GM12801 (cell line): ENCODE data around the gene RNASE11.

Experiments
- CTCF ChIP-seq: IDR thresholded peaks from one replicate; pipeline ENCODE4 v1.5.1; 2011; ENCODE audit warnings: control low read depth; ENCODE audit not compliant: insufficient read length; ENCODE audit errors: extremely low read depth

The RNASE11 gene

GRCh38 chr14:20610002-20610765, 22.4 kb upstream of the RNASE11 start:
- TF ChIP-seq CTCF = no peak

GRCh38 chr14:20609215-20610001, 21.6 kb upstream of the RNASE11 start:
- peak; percentile 17 for TF ChIP-seq CTCF

DNA sequence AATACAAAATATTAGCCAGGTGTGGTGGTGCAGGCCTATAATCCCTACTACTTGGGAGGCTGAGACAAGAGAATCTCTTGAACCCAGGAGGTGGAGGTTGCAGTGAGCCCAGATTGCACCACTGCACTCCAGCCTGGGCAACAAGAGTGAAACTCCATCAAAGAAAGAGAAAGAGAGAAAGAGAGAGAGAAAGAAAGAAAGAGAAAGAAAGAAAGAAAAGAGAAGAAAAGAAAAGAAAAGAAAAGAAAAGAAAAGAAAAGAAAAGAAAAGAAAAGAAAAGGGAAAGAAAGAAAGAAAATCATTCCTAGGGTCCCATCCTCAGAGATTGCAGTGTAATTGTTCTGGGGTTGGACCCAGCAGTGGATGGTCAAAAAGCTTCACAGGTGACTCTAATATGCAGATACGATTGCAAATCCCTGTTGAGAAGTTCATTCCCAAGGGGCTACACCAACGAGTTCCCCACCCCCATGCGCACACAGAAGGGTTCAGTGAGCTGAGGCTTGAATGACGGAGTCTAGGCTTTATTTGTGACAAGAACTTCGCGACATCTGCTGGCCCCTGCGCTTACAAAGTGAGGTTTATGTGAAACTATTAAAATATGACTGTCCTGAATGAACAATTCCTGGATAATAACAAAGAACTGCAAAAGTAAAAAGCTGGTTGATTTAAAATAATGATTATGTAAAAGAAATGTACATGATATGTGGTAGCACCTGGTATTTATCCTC, 20.7 kb upstream of the RNASE11 start:
- no peak for TF ChIP-seq CTCF

DNA sequence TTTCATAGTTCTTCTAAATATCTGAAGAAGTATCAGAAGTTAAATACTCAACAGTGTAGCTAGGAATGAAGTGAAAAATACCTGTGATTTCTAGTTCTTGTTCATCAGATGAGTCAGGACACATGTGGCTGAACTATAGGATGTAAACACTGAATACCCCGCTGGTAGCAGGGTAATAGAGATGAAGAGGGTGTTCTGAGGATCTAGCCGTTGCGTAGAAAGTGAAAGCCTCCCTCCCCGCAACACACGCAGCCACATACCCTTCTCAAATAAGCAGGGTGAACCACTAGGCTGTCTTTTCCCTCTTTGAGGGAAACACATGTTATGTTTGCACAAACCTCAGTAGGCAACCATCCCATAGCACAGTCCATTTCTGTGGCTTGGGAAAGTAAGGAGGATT, 19.8 kb upstream of the RNASE11 start:
- no peak for TF ChIP-seq CTCF

DNA sequence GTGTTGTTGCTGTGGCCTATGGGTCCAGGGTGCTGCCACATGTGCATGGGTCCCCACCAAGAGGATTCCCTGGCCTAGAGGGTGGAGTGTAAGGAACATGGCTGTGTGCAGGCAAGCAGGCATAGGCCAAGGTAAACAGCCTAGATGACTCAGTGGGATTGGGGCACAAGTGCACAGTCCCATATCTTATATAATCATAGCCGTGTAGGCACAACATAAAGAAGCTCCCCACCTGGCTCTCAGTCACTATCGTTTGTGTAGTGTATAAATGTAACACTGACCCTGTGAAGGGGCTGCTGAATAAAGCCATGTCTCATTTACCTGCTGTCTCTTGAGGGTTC, 19.1 kb upstream of the RNASE11 start:
- no peak for TF ChIP-seq CTCF

DNA sequence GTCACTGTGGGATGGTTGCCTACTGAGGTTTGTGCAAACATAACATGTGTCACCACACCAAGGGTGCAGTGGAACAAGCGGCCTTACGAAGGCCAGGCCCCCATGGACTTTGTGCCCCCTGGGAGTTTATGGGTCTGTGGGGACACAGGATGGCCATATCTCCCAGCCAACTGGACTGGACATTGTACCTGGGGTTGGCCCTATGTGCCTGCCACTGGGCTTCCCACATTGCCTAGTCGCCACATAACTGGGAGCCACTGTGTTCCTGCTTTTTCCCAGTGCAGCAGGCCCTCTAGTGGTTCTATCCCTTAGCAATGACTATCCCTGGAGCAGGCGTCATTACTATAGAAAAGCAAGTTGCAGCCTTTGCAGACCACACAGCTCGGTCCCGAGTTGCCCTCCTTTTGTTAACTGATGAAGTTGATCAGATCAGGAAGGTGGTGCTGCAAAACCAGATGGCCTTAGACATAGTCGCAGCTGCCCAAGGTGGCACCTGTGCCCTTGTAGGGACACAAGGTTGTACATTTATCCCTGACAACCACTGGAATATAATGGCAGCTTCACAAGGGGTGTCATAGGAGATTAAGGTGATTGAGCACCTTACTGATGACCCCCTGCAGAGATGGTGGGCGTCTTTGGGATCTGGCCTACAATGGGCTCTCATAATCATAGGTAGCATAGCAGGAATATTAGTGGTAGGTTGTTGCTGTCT, 18.5 kb upstream of the RNASE11 start:
- TF ChIP-seq CTCF = no peak
